HL-60 (cell line): Measurements from ENCODE around the gene IL13RA2.

ENCODE experiments used
- DNase-seq, 2 experiments: peaks; one replicate each; pipeline ENCODE4 v3.0.0-alpha.2; 2010 to 2020; ENCODE audit warnings: low read depth in 1 of 2, low spot score in 1 of 2
- H3K27ac ChIP-seq: fragments of 250-450 bp; sonication (Bioruptor Pico); replicated peaks from 2 replicates; pipeline ENCODE4 v1.5.1; 2020; ENCODE audit warnings: mild to moderate bottlenecking, moderate library complexity
- H3K27me3 ChIP-seq: fragments of 250-450 bp; sonication (Bioruptor Pico); 2 replicates; pipeline ENCODE4 v1.5.1; 2021; ENCODE audit warnings: mild to moderate bottlenecking, moderate library complexity; ENCODE audit not compliant: insufficient read depth, poor library complexity, severe bottlenecking
- H3K4me3 ChIP-seq: replicated peaks from 2 replicates; pipeline ENCODE4 v1.5.1; 2011; ENCODE audit warnings: mild to moderate bottlenecking, control low read depth, low read length; ENCODE audit not compliant: insufficient read depth
- CTCF ChIP-seq: IDR thresholded peaks from one replicate; pipeline ENCODE4 v1.5.1; 2011; ENCODE audit warnings: low read length, control low read depth, inconsistent platforms; ENCODE audit not compliant: insufficient read depth
- GABPA ChIP-seq: IDR thresholded peaks from 2 replicates; pipeline ENCODE4 v1.6.1; 2012; ENCODE audit warnings: low read depth
- POLR2AphosphoS5 ChIP-seq: IDR thresholded peaks from 2 replicates; pipeline ENCODE4 v1.6.1; 2012; ENCODE audit warnings: low read depth
- REST ChIP-seq: IDR thresholded peaks from 2 replicates; pipeline ENCODE4 v1.6.1; 2012; ENCODE audit warnings: low read depth; ENCODE audit not compliant: insufficient replicate concordance
- SPI1 ChIP-seq: IDR thresholded peaks from 2 replicates; pipeline ENCODE4 v1.6.1; 2012; ENCODE audit warnings: low read depth, mild to moderate bottlenecking, borderline replicate concordance

Gene IL13RA2

GRCh38 chrX:115011428-115011827 is 6.0 kb downstream of the IL13RA2 start:
- TF ChIP-seq SPI1 = no peak
- TF ChIP-seq GABPA = no peak
- no peak for TF ChIP-seq REST
- TF ChIP-seq CTCF = no peak
- TF ChIP-seq POLR2AphosphoS5 = no peak
- H3K4me3 ChIP-seq = no peak overlapping the region
- no peak overlapping the region for H3K27ac ChIP-seq
- no peak for DNase-seq
- H3K27me3 ChIP-seq = no peaks in the 10 kb centered on the region

- Histone ChIP-seq H3K4me3 (no peak overlapping the region), H3K27ac (no peak overlapping the region), H3K27me3 (no peaks in the 10 kb centered on the region)
- DNase-seq = no peak
- no peak for TF ChIP-seq GABPA
- no peak for TF ChIP-seq POLR2AphosphoS5
- TF ChIP-seq REST = no peak
- no peak for TF ChIP-seq CTCF
- no peak for TF ChIP-seq SPI1
Measured at GRCh38 chrX:114999906-115000305, 17.5 kb downstream of the IL13RA2 start.

- TF ChIP-seq POLR2AphosphoS5 (no peak), CTCF (no peak), REST (no peak), GABPA (no peak), SPI1 (no peak)
- no peak for DNase-seq
- H3K27me3 ChIP-seq = no peaks in the 10 kb centered on the region
- no peak overlapping the region for H3K27ac ChIP-seq
- no peak overlapping the region for H3K4me3 ChIP-seq
Measured at GRCh38 chrX:114997779-114998178, 19.6 kb downstream of the IL13RA2 start.
